Gastrocnemius medialis (tissue), 4 donors: ENCODE results near the gene TTC31. TPM values are rescaled to one million over a fixed set of nuclear protein-coding genes. Genes with fewer than 3 reads are reported as not detected.

Experiments used
- ATAC-seq, 2 donors: fragments of 150-250 bp; one replicate each; pipeline ENCODE4 v1.9.1; 2016
- DNase-seq, 2 donors: peaks; one replicate each; pipeline ENCODE4 v3.0.0-alpha.2; 2019
- H3K27ac ChIP-seq, 4 donors: fragments of 200-600 bp; sonication (generic); 1 replicate in 1 of 4; 2 replicates in 3 of 4; pipeline ENCODE4 v1.5.1; 2016 to 2018; ENCODE audit warnings: mild to moderate bottlenecking in 2 of 4, moderate library complexity in 1 of 4
- H3K27me3 ChIP-seq, 3 donors: fragments of 200-600 bp; sonication (generic) in 2 of 3; 1 replicate in 1 of 3; 2 replicates in 2 of 3; pipeline versions ENCODE4 v1.5.1 to v1.6.0; 2016 to 2019; ENCODE audit warnings: mild to moderate bottlenecking in 1 of 3, moderate library complexity in 1 of 3
- H3K36me3 ChIP-seq, 2 donors: fragments of 200-600 bp; sonication (generic) in 1 of 2; one replicate each; pipeline ENCODE4 v1.5.1; 2017 to 2018
- H3K4me1 ChIP-seq, 2 donors: fragments of 200-600 bp; sonication (generic) in 1 of 2; one replicate each; pipeline ENCODE4 v1.5.1; 2016 to 2017; ENCODE audit warnings: mild to moderate bottlenecking in 2 of 2
- H3K4me3 ChIP-seq, 4 donors: fragments of 200-600 bp; sonication (generic) in 3 of 4; 1 replicate in 1 of 4; 2 replicates in 3 of 4; pipeline ENCODE4 v1.5.1; 2016 to 2019; ENCODE audit warnings: mild to moderate bottlenecking in 2 of 4
- H3K9me3 ChIP-seq, 3 donors: fragments of 200-600 bp; sonication (generic) in 2 of 3; 1 replicate in 1 of 3; 2 replicates in 2 of 3; pipeline ENCODE4 v1.5.1; 2016 to 2019
- POLR2A ChIP-seq, 2 donors: fragments of 450-650 bp; IDR thresholded peaks; one replicate each; pipeline ENCODE4 v1.6.1; 2017; ENCODE audit warnings: antibody characterized with exemption in 2 of 2, mild to moderate bottlenecking in 2 of 2, moderate library complexity in 2 of 2
- in situ Hi-C, 4 donors: fragments of 200-750 bp; cut with MboI; loops; one replicate each; pipeline versions ENCODE4 v1.15.0 to v1.8.0; 2017; ENCODE audit warnings: low sequenced_read_pairs in 4 of 4
- intact Hi-C: fragments of 100-400 bp; cut with DNase I; formaldehyde crosslinking; loops from one replicate; pipeline ENCODE4 v1.15.1; 2023; ENCODE audit warnings: low total_unique reads
- total RNA-seq, 4 donors: library from RNA; depleted of rRNA; stranded (reverse); fragments of >200 nt; gene quantifications; one replicate each; pipeline versions ENCODE4 v1.1.0 to v1.2.3, GENCODE V29; 2016
- TF ChIP-seq, protein P1 (sequence below), 5 experiments: fragments of 450-650 bp in 3 of 5; fragments of 200-600 bp in 2 of 5; sonication (generic) in 2 of 5; IDR thresholded peaks in 4 of 5; conservative IDR thresholded peaks in 1 of 5; 1 replicate in 4 of 5; 2 replicates in 1 of 5; pipeline ENCODE4 v1.5.1; 2016 to 2019; ENCODE audit warnings: antibody characterized with exemption in 5 of 5, mild to moderate bottlenecking in 3 of 5, moderate library complexity in 3 of 5

Gene TTC31
- total RNA-seq, 4 donors from 2014 or later, result 6.1 to 9.6 (median 7.7) TPM

DNA sequence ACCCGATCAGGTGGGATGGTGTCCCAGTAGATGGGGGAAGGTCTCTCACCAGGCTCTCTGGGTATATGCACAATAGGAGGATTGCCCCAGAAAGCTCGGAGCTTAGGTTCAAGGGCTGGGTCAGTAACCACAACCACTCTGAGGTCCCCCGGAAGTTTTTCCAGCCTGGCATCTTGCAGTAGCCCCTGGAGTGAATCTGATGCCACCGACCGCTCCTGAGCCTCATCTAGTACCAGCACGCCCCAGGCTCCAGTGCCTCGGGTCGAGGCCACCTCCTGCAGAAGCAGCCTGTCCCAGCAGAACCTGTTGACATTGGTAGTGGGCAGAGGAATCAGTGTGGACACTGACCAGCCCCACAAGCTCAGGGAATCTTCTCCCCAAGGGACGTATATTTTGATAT, 41.1 kb downstream of the TTC31 start:
- DNase-seq, result no peak

DNA sequence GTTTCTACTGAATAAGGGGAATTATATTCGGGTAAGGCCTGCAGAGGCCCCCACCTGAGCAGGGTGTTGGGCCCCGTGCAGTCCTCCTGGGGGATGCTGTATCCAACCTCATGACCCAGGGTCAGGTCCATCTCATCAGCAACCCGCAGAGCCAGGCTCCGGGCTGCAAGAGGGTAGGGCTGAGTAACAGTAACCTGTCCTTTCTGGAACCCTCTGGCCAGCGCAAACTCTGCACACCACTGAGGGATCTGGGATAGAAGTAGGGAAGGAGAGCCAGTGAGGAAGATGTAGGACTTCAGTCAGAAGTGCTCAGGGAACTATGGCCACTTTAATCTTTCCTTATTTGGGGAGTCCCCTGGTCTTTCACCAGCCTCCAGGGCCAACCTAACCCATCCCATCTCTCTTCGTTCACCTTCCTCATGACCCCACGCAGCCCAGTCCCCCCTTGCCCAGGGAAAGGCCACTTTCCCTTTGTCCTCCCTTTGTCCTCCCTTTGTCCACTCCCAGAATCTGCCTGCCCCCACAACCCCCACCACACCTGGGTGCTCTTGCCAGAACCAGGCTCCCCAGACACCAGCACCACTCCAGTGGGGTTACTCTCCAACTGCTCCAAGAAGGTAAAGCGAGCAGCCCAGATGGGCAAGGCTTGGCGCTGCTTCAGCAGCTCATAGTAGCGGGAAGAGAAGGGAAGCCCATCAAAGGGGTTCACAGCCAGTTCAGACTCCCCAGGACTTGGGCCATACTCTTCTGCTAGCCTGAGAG, 42.3 kb downstream of the TTC31 start:
- DNase-seq, result no peak
- ATAC-seq, result no peak
- in situ Hi-C loops (loop anchor here in 1 of 4 donors (25.0 kb wide), 1 partner anchor 1288 kb away; the partner anchor contains the start of genes CCT7 and PRADC1), intact Hi-C loops (loop anchor here (10.0 kb wide), 1 partner anchor 310 kb away; the partner anchor contains the start of gene HK2)
- Histone ChIP-seq H3K9me3 (no peaks in the 10 kb centered on the region), H3K36me3 (peaks cover 0 to 29% of the 10 kb centered on the region in 2 donors), H3K27ac (no peak overlapping the region), H3K4me3 (no peak overlapping the region), H3K4me1 (peaks cover 10 to 17% of the 10 kb centered on the region in 2 donors), H3K27me3 (peaks cover 4 to 9% (median 8%) of the 10 kb centered on the region in 3 donors)
- no peak for TF ChIP-seq POLR2A (IDR thresholded peaks at IDR 0.05)
- TF ChIP-seq, protein P1, sequence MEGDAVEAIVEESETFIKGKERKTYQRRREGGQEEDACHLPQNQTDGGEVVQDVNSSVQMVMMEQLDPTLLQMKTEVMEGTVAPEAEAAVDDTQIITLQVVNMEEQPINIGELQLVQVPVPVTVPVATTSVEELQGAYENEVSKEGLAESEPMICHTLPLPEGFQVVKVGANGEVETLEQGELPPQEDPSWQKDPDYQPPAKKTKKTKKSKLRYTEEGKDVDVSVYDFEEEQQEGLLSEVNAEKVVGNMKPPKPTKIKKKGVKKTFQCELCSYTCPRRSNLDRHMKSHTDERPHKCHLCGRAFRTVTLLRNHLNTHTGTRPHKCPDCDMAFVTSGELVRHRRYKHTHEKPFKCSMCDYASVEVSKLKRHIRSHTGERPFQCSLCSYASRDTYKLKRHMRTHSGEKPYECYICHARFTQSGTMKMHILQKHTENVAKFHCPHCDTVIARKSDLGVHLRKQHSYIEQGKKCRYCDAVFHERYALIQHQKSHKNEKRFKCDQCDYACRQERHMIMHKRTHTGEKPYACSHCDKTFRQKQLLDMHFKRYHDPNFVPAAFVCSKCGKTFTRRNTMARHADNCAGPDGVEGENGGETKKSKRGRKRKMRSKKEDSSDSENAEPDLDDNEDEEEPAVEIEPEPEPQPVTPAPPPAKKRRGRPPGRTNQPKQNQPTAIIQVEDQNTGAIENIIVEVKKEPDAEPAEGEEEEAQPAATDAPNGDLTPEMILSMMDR (IDR thresholded peaks at IDR 0.05 in 4 of 5, conservative IDR thresholded peaks at IDR 0.05 in 1 of 5), result no peak

More for the DNA sequence above, 41.1 kb downstream of the TTC31 start:
- ATAC-seq, result no peak
- in situ Hi-C loops, result no loop called here
- H3K36me3 ChIP-seq, result peaks cover 0 to 29% of the 10 kb centered on the region in 2 donors
- H3K4me1 ChIP-seq, result peaks cover 10 to 15% of the 10 kb centered on the region in 2 donors
- no peak overlapping the region for H3K27ac ChIP-seq
- H3K27me3 ChIP-seq, result peaks cover 13 to 20% (median 19%) of the 10 kb centered on the region in 3 donors
- TF ChIP-seq POLR2A (IDR thresholded peaks at IDR 0.05), result no peak
- TF ChIP-seq, protein P1 (IDR thresholded peaks at IDR 0.05 in 4 of 5, conservative IDR thresholded peaks at IDR 0.05 in 1 of 5), result no peak
- intact Hi-C loops, result loop anchor here (10.0 kb wide), 1 partner anchor 311 kb away; the partner anchor contains the start of gene HK2
- H3K9me3 ChIP-seq, result no peaks in the 10 kb centered on the region
- H3K4me3 ChIP-seq, result no peak overlapping the region

DNA sequence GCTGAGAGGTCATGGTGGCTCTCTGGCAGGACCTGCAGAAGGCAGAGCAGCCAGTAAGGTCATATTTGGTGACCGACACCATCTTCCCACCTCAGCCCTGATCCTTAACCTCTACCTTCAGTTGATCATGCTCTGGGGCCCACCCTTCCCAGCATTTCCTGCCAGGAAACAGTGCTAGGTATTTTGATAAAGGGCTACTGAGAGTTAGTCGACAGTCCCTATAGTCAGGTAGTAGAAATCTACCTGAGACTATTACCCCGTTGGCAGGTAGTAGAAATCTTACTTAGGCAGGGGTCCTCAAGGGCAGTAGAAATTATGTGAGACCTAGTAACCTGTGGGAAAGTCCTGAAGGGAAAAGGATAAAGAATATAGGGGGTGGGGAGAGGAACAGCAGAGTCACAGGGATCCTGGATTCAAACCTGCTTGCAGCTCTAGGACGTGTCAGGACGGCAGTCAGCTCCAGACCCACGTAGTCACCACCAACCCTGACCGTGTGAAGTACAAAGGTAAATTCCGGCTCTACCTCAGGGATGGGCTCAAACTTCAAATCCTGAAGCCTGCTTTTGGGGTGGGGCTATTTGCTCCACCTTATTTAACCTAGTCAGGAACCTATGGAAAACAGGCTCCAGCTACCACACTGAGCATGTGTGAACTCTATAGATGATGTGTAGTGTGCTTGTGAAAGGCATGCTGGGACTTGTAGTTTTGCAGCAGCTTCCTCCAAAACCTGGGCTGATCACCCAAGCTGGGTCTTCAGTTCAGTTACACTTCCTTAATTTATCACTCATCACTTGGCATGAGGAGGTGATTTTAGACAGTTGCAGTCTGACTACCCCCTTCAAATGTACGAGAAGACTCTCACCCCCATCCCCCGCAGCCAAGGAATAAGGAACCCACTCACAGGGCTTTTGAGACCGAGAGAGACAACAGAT, 43.1 kb downstream of the TTC31 start, which contains the start of gene DQX1:
TSS of gene DQX1 (minus strand) at position 515 of the 932 bp plus-strand sequence. CDS start at position 13, 502 bp downstream.
- intact Hi-C loops, result loop anchor here (10.0 kb wide), 1 partner anchor 309 kb away; the partner anchor contains the start of gene HK2
- DNase-seq, result no peak

More for the DNA sequence above, 43.1 kb downstream of the TTC31 start, which contains the start of gene DQX1:
- ATAC-seq, result no peak
- no peak within 1 kb of the TSS for H3K27ac ChIP-seq
- no peak for TF ChIP-seq POLR2A (IDR thresholded peaks at IDR 0.05)
- TF ChIP-seq, protein P1 (IDR thresholded peaks at IDR 0.05 in 4 of 5, conservative IDR thresholded peaks at IDR 0.05 in 1 of 5), result no peak
- H3K4me3 ChIP-seq, result no peak within 1 kb of the TSS
- H3K4me1 ChIP-seq, result peaks cover 14 to 25% of the 10 kb centered on the region in 2 donors
- H3K27me3 ChIP-seq, result peaks cover 0 to under 1% (median 0%) of the 10 kb centered on the region in 3 donors
- in situ Hi-C loops, result loop anchor here in 1 of 4 donors (25.0 kb wide), 1 partner anchor 1289 kb away; the partner anchor contains the start of genes CCT7 and PRADC1
- no peaks in the 10 kb centered on the region for H3K9me3 ChIP-seq
- peaks cover 0 to 29% of the 10 kb centered on the region in 2 donors for H3K36me3 ChIP-seq
